H1 (cell line): ENCODE data around the gene OBSCN. TPM values are rescaled to one million over a fixed set of nuclear protein-coding genes. Genes with fewer than 3 reads are reported as not detected.

ENCODE experiments used
- CBX8 ChIP-seq: fragments of 300-800, 300-1000 bp; sonication (generic); IDR thresholded peaks from 2 replicates; pipeline ENCODE4 v1.7.1; 2016; ENCODE audit warnings: low read depth, low read length, borderline replicate concordance
- CHD7 ChIP-seq: fragments of 300-600 bp; sonication (generic); IDR thresholded peaks from 2 replicates; pipeline ENCODE4 v1.7.1; 2012; ENCODE audit warnings: low read length, moderate library complexity, mild to moderate bottlenecking, inconsistent platforms; ENCODE audit not compliant: insufficient replicate concordance
- FOSL1 ChIP-seq: IDR thresholded peaks from 2 replicates; pipeline ENCODE4 v1.6.1; 2011; ENCODE audit warnings: mild to moderate bottlenecking, low read depth, low read length, moderate library complexity; ENCODE audit not compliant: insufficient read depth
- HDAC2 ChIP-seq, 2 experiments: fragments of 300-600 bp in 1 of 2; sonication (generic) in 1 of 2; IDR thresholded peaks; 2 replicates each; pipeline ENCODE4 v1.6.1; 2011 to 2012; ENCODE audit warnings: low read depth in 2 of 2, low read length in 2 of 2, mild to moderate bottlenecking in 2 of 2, moderate library complexity in 2 of 2, borderline replicate concordance in 1 of 2, inconsistent platforms in 1 of 2
- MAX ChIP-seq: IDR thresholded peaks from 2 replicates; pipeline ENCODE4 v1.6.1; 2012; ENCODE audit warnings: inconsistent platforms
- NANOG ChIP-seq: IDR thresholded peaks from 2 replicates; pipeline ENCODE4 v1.6.1; 2011; ENCODE audit warnings: low read length, low read depth, mild to moderate bottlenecking, inconsistent platforms; ENCODE audit not compliant: insufficient read depth, poor library complexity, severe bottlenecking
- NRF1 ChIP-seq: IDR thresholded peaks from 2 replicates; pipeline ENCODE4 v1.6.1; 2011; ENCODE audit warnings: mild to moderate bottlenecking, low read depth, low read length, improper control_type of control experiment
- polyA plus RNA-seq, 7 experiments: library from polyadenylated mRNA; depleted of rRNA in 3 of 7; stranded (reverse) in 5 of 7; unstranded in 2 of 7; fragments of >200 nt in 5 of 7; fragments of 200-250 nt in 2 of 7; gene quantifications; 1 replicate in 5 of 7; 2 replicates in 1 of 7; 4 replicates in 1 of 7; pipeline versions ENCODE4 v1.2.1 to v1.2.3, GENCODE V29; 2011 to 2013; ENCODE audit warnings: missing spikeins in 2 of 7, mixed read lengths in 2 of 7
- total RNA-seq: library from RNA; stranded (reverse); fragmentation: NEBNext Ultra II Directional; extraction: Animal tissue kit (Norgen Biotek cat#: 25700); gene quantifications from 2 replicates; pipeline ENCODE4 v1.2.1, GENCODE V29; 2021
- TF ChIP-seq, protein P1 (sequence below): IDR thresholded peaks from 2 replicates; pipeline ENCODE4 v1.6.1; 2011; ENCODE audit warnings: low read length, improper control_type of control experiment

The OBSCN gene
- total and polyA plus RNA-seq, 2 of the 8 experiments (the other 6 are each of a cell fraction or from before 2014, with no cell fraction given): 7.5 to 28.4 TPM

GRCh38 chr1:228310162-228310792 lies 102.4 kb downstream of the OBSCN start (continued):
- TF ChIP-seq CHD7 (no peak), FOSL1 (no peak), NANOG (no peak), MAX (no peak), NRF1 (no peak), HDAC2 (IDR thresholded peaks at IDR 0.05; ENCODE audit: borderline replicate concordance in 1 of 2, low read depth in 2 of 2, low read length in 2 of 2) (no peak), CBX8 (no peak)
- TF ChIP-seq, protein P1, sequence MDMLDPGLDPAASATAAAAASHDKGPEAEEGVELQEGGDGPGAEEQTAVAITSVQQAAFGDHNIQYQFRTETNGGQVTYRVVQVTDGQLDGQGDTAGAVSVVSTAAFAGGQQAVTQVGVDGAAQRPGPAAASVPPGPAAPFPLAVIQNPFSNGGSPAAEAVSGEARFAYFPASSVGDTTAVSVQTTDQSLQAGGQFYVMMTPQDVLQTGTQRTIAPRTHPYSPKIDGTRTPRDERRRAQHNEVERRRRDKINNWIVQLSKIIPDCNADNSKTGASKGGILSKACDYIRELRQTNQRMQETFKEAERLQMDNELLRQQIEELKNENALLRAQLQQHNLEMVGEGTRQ: no peak
